DOHH2 (cell line): Measurements from ENCODE around the gene RUNX1.

ENCODE experiments used
- H3F3A ChIP-seq: fragments of 200-600 bp; sonication (generic), shearing (Covaris generic); 2 replicates; pipeline ENCODE4 v1.6.0; 2016; ENCODE audit warnings: antibody characterized with exemption, mild to moderate bottlenecking; ENCODE audit not compliant: control insufficient read depth, insufficient read depth
- H3K27ac ChIP-seq: fragments of 200-600 bp; sonication (generic); 2 replicates; pipeline ENCODE4 v1.5.1; 2014; ENCODE audit warnings: low read depth, mild to moderate bottlenecking, low read length, moderate library complexity
- H3K27me3 ChIP-seq: fragments of 200-600 bp; sonication (generic); 2 replicates; pipeline ENCODE4 v1.6.1; 2014; ENCODE audit warnings: mild to moderate bottlenecking, low read length, mixed read lengths; ENCODE audit not compliant: control insufficient read depth
- H3K36me3 ChIP-seq: fragments of 200-600 bp; sonication (generic); 2 replicates; pipeline ENCODE4 v1.6.1; 2014; ENCODE audit warnings: mild to moderate bottlenecking, low read length, moderate library complexity, mixed read lengths; ENCODE audit not compliant: control insufficient read depth
- H3K4me1 ChIP-seq: fragments of 200-600 bp; sonication (generic); 2 replicates; pipeline ENCODE4 v1.6.1; 2014; ENCODE audit warnings: mild to moderate bottlenecking, low read length, mixed read lengths; ENCODE audit not compliant: control insufficient read depth
- H3K4me2 ChIP-seq: fragments of 200-600 bp; sonication (generic); 2 replicates; pipeline ENCODE4 v1.6.0; 2014; ENCODE audit warnings: mild to moderate bottlenecking, low read length, moderate library complexity
- H3K4me3 ChIP-seq: fragments of 200-600 bp; sonication (generic); 2 replicates; pipeline ENCODE4 v1.5.1; 2014; ENCODE audit warnings: mild to moderate bottlenecking, low read length, mixed read lengths
- H3K79me2 ChIP-seq: fragments of 200-600 bp; sonication (generic); 2 replicates; pipeline ENCODE4 v1.6.1; 2014; ENCODE audit warnings: mild to moderate bottlenecking, low read length, mixed read lengths; ENCODE audit not compliant: control insufficient read depth
- H3K9me2 ChIP-seq: fragments of 200-600 bp; sonication (generic); replicated peaks from 2 replicates; pipeline ENCODE4 v1.6.1; 2014; ENCODE audit warnings: mild to moderate bottlenecking, low read length, mixed read lengths; ENCODE audit not compliant: control insufficient read depth
- H3K9me3 ChIP-seq: fragments of 200-600 bp; sonication (generic); 2 replicates; pipeline ENCODE4 v1.6.1; 2014; ENCODE audit warnings: antibody characterized with exemption, low read length, mixed read lengths; ENCODE audit not compliant: control insufficient read depth, insufficient read depth
- H4K20me1 ChIP-seq: fragments of 200-600 bp; sonication (generic); 2 replicates; pipeline ENCODE4 v1.6.0; 2014; ENCODE audit warnings: low read depth, mild to moderate bottlenecking, antibody characterized with exemption, low read length, moderate library complexity; ENCODE audit not compliant: control insufficient read depth, insufficient read depth
- EZH2phosphoT487 ChIP-seq: fragments of 200-600 bp; sonication (generic); IDR thresholded peaks from 2 replicates; pipeline ENCODE4 v1.6.1; 2017; ENCODE audit warnings: borderline replicate concordance, mild to moderate bottlenecking, antibody characterized with exemption, low read length, moderate library complexity, mixed read lengths
- TF ChIP-seq, protein P1 (sequence below): fragments of 200-600 bp; sonication (generic); IDR thresholded peaks from one replicate; pipeline ENCODE4 v1.5.1; 2014; ENCODE audit warnings: antibody characterized with exemption, mild to moderate bottlenecking, low read depth, low read length; ENCODE audit not compliant: poor library complexity, severe bottlenecking

The RUNX1 gene

DNA sequence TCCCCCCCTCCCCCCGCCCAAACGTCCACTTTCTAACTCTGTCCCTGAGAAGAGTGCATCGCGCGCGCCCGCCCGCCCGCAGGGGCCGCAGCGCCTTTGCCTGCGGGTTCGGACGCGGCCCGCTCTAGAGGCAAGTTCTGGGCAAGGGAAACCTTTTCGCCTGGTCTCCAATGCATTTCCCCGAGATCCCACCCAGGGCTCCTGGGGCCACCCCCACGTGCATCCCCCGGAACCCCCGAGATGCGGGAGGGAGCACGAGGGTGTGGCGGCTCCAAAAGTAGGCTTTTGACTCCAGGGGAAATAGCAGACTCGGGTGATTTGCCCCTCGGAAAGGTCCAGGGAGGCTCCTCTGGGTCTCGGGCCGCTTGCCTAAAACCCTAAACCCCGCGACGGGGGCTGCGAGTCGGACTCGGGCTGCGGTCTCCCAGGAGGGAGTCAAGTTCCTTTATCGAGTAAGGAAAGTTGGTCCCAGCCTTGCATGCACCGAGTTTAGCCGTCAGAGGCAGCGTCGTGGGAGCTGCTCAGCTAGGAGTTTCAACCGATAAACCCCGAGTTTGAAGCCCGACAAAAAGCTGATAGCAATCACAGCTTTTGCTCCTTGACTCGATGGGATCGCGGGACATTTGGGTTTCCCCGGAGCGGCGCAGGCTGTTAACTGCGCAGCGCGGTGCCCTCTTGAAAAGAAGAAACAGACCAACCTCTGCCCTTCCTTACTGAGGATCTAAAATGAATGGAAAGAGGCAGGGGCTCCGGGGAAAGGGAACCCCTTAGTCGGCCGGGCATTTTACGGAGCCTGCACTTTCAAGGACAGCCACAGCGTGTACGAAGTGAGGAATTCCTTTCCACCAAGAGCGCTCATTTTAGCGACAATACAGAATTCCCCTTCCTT is 158.1 kb downstream of the RUNX1 start:
- Histone ChIP-seq H3K4me2 (peak overlapping the region; percentile 79), H3K27ac (no peak overlapping the region), H3K27me3 (no peaks in the 10 kb centered on the region)

DNA sequence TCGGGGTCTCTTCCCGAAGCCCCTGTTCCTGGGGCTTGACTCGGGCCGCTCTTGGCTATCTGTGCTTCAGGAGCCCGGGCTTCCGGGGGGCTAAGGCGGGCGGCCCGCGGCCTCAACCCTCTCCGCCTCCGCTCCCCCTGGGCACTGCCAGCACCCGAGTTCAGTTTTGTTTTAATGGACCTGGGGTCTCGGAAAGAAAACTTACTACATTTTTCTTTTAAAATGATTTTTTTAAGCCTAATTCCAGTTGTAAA is 158.7 kb downstream of the RUNX1 start:
- Histone ChIP-seq H3K9me3 (no peaks in the 10 kb centered on the region), H4K20me1 (peaks cover 13% of the 10 kb centered on the region; the same call in 1 of the 2 replicates), H3K79me2 (peaks cover 56% of the 10 kb centered on the region), H3K36me3 (peaks cover 19% of the 10 kb centered on the region), H3K4me1 (peaks cover 14% of the 10 kb centered on the region), H3K27me3 (no peaks in the 10 kb centered on the region), H3F3A (peaks cover 32% of the 10 kb centered on the region), H3K4me3 (peak overlapping the region; percentile 76), H3K27ac (no peak overlapping the region), H3K9me2 (no peaks in the 10 kb centered on the region), H3K4me2 (peak overlapping the region; percentile 79)
- TF ChIP-seq EZH2phosphoT487: no peak
- TF ChIP-seq, protein P1, sequence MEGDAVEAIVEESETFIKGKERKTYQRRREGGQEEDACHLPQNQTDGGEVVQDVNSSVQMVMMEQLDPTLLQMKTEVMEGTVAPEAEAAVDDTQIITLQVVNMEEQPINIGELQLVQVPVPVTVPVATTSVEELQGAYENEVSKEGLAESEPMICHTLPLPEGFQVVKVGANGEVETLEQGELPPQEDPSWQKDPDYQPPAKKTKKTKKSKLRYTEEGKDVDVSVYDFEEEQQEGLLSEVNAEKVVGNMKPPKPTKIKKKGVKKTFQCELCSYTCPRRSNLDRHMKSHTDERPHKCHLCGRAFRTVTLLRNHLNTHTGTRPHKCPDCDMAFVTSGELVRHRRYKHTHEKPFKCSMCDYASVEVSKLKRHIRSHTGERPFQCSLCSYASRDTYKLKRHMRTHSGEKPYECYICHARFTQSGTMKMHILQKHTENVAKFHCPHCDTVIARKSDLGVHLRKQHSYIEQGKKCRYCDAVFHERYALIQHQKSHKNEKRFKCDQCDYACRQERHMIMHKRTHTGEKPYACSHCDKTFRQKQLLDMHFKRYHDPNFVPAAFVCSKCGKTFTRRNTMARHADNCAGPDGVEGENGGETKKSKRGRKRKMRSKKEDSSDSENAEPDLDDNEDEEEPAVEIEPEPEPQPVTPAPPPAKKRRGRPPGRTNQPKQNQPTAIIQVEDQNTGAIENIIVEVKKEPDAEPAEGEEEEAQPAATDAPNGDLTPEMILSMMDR: no peak

More for the DNA sequence above, 158.1 kb downstream of the RUNX1 start:
- TF ChIP-seq, protein P1: no peak
- no peak for TF ChIP-seq EZH2phosphoT487
- no peak overlapping the region for H3K4me3 ChIP-seq
- H3K36me3 ChIP-seq: peaks cover 15% of the 10 kb centered on the region
- H3K9me3 ChIP-seq: no peaks in the 10 kb centered on the region
- H3K79me2 ChIP-seq: peaks cover 52% of the 10 kb centered on the region
- H4K20me1 ChIP-seq: peaks cover 13% of the 10 kb centered on the region; the same call in 1 of the 2 replicates
- H3K9me2 ChIP-seq: no peaks in the 10 kb centered on the region
- peaks cover 32% of the 10 kb centered on the region for H3F3A ChIP-seq
- peaks cover 13% of the 10 kb centered on the region for H3K4me1 ChIP-seq

DNA sequence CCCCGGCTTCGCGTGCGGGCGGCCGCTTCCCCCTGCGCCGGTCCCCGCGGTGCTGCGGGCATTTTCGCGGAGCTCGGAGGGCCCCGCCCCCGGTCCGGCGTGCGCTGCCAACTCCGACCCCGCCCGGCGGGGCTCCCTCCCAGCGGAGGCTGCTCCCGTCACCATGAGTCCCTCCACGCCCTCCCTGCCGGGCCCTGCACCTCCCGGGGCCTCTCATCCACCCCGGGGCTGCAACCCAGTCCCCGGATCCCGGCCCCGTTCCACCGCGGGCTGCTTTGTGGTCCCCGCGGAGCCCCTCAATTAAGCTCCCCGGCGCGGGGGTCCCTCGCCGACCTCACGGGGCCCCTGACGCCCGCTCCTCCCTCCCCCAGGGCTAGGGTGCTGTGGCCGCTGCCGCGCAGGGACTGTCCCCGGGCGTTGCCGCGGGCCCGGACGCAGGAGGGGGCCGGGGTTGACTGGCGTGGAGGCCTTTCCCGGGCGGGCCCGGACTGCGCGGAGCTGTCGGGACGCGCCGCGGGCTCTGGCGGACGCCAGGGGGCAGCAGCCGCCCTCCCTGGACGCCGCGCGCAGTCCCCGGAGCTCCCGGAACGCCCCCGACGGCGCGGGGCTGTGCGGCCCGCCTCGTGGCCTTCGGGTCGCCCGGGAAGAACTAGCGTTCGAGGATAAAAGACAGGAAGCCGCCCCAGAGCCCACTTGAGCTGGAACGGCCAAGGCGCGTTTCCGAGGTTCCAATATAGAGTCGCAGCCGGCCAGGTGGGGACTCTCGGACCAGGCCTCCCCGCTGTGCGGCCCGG is 159.2 kb downstream of the RUNX1 start:
- Histone ChIP-seq H3K36me3 (peaks cover 23% of the 10 kb centered on the region), H3K9me3 (no peaks in the 10 kb centered on the region), H3K27me3 (no peaks in the 10 kb centered on the region), H3K27ac (peak overlapping the region; percentile 84), H3F3A (peaks cover 35% of the 10 kb centered on the region), H3K4me3 (peak overlapping the region; percentile 76), H3K4me1 (peaks cover 19% of the 10 kb centered on the region), H4K20me1 (peaks cover 13% of the 10 kb centered on the region; the same call in 1 of the 2 replicates), H3K79me2 (peaks cover 61% of the 10 kb centered on the region), H3K9me2 (no peaks in the 10 kb centered on the region), H3K4me2 (peak overlapping the region; percentile 79)
- no peak for TF ChIP-seq EZH2phosphoT487
- TF ChIP-seq, protein P1: peak; percentile 73
